ENCODE data around the gene CA10. TPM values are rescaled to one million over a fixed set of nuclear protein-coding genes. Genes with fewer than 3 reads are reported as not detected.

CA10 gene
- total RNA-seq, 1 donor from 2014 or later: not detected

- Mint-ChIP-seq H3K27ac (ENCODE audit: unreplicated experiment) (no peak overlapping the region), H3K27me3 (ENCODE audit: unreplicated experiment) (peaks cover 5% of the 10 kb centered on the region), H3K4me3 (ENCODE audit: unreplicated experiment) (no peak overlapping the region), H3K36me3 (ENCODE audit: unreplicated experiment) (no peaks in the 10 kb centered on the region), H3K4me1 (ENCODE audit: unreplicated experiment) (no peaks in the 10 kb centered on the region), H3K9me3 (ENCODE audit: unreplicated experiment) (peaks cover 7% of the 10 kb centered on the region)
- TF ChIP-seq CTCF (IDR thresholded peaks at IDR 0.05): no peak
- DNase-seq (ENCODE audit: extremely low spot score, unreplicated experiment): no peak
Observed at GRCh38 chr17:52071712-52072111, 86.8 kb downstream of the CA10 start.

DNA sequence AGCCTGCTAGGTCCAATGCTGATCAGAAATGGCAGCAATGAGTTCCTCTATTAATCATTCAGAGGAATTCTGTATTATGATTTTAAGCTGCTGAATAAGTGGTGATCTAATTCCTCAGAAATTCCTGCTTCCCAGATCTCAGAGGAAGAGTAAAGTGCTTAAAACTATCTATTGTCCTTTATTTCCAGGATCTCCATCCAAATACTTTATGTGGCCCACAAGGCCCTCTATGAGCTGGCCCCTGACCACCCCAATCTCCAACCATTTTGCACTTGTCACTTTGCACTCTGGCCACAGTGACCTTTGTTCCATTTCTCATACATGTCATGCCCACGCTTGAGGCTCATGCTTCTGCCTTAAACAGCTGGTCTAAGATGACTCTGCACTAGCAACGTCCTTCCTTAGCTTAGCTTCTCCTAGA lies 93.7 kb downstream of the CA10 start:
- peaks cover 10% of the 10 kb centered on the region for H3K9me3 Mint-ChIP-seq (ENCODE audit: unreplicated experiment)
- H3K27ac Mint-ChIP-seq (ENCODE audit: unreplicated experiment): no peak overlapping the region
- no peak for TF ChIP-seq CTCF (IDR thresholded peaks at IDR 0.05)
- H3K36me3 Mint-ChIP-seq (ENCODE audit: unreplicated experiment): no peaks in the 10 kb centered on the region
- peaks cover 4% of the 10 kb centered on the region for H3K4me1 Mint-ChIP-seq (ENCODE audit: unreplicated experiment)
- DNase-seq (ENCODE audit: extremely low spot score, unreplicated experiment): no peak
- no peaks in the 10 kb centered on the region for H3K27me3 Mint-ChIP-seq (ENCODE audit: unreplicated experiment)
- no peak overlapping the region for H3K4me3 Mint-ChIP-seq (ENCODE audit: unreplicated experiment)

DNA sequence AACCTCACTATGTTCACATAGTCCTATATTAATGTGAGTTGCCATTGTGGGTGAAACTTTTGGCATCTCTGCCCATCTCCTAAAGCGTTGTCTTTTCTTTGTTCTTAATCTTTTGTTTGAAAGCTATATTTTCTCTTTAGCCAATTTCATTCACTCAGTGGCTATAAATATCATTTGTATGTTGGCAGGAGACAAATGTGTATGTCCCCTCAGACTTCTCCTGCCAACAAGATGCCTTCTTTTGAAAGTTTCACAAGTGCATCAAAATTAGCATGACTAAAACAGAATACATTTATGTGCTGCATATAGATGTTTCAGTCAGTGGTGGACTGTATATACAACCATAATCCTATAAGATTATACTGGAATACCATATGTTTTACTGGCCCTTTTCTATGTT lies 109.0 kb downstream of the CA10 start:
- TF ChIP-seq CTCF (IDR thresholded peaks at IDR 0.05): no peak
- Mint-ChIP-seq H3K4me1 (ENCODE audit: unreplicated experiment) (no peaks in the 10 kb centered on the region), H3K9me3 (ENCODE audit: unreplicated experiment) (peaks cover 2% of the 10 kb centered on the region), H3K36me3 (ENCODE audit: unreplicated experiment) (no peaks in the 10 kb centered on the region), H3K4me3 (ENCODE audit: unreplicated experiment) (no peak overlapping the region), H3K27ac (ENCODE audit: unreplicated experiment) (no peak overlapping the region), H3K27me3 (ENCODE audit: unreplicated experiment) (no peaks in the 10 kb centered on the region)
- DNase-seq (ENCODE audit: extremely low spot score, unreplicated experiment): no peak

DNA sequence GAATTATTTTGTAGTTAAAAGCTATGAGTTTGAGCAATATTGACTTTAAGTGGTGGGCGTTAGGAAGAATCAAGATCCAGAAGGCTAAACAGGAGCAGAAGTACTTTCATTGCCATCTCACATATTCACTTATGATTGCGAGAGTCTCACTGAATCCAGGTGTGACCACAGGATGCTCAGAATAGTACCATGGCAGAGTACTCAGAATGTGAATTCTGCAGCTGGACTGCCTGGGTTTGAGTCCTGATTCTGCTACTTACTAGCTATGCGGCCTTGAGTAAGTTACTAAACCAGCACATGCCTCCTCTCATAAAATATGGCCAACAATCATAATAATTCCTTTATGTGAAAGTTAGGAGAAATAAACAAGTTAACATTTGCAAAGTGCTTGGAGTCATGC lies 109.5 kb downstream of the CA10 start:
- Mint-ChIP-seq H3K27ac (ENCODE audit: unreplicated experiment) (no peak overlapping the region), H3K4me1 (ENCODE audit: unreplicated experiment) (no peaks in the 10 kb centered on the region), H3K4me3 (ENCODE audit: unreplicated experiment) (no peak overlapping the region), H3K36me3 (ENCODE audit: unreplicated experiment) (no peaks in the 10 kb centered on the region), H3K27me3 (ENCODE audit: unreplicated experiment) (no peaks in the 10 kb centered on the region), H3K9me3 (ENCODE audit: unreplicated experiment) (no peaks in the 10 kb centered on the region)
- DNase-seq (ENCODE audit: extremely low spot score, unreplicated experiment): no peak
- no peak for TF ChIP-seq CTCF (IDR thresholded peaks at IDR 0.05)

DNA sequence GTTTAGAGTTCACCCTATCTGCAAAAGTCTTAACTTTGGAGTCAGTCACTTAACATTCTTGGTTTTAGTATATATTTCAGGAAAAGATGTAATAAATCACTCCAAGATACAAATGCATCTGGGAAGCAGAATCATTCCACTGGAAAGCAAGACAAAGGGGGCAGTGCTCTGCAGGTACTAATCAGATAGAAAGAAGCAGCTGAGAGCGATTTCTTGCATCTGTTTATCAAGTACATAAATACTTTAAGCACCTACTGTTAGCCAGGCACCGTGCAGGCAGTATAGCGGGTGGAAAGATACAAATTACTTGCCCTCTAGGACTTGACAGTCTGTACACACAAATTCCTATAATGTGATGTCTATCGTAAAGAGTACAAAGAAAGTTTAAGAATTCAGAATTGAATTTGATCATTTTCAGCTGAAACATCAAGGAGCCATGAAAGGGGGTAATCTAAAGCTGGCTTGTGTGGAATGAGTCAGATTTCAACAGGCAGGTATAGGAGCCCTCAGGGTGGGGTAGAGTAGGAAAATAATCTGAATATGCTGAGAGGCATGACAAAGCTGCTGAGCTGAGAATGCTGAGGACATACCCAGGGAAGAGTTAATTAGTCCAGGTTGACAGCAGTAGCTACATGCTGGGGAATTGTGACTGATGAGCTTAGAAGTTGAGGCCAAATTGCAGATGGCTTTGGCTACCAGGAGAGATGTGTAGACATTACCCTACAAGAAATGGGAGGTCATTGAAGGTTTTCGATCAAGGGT lies 110.2 kb downstream of the CA10 start:
- no peaks in the 10 kb centered on the region for H3K36me3 Mint-ChIP-seq (ENCODE audit: unreplicated experiment)
- no peaks in the 10 kb centered on the region for H3K27me3 Mint-ChIP-seq (ENCODE audit: unreplicated experiment)
- no peak for DNase-seq (ENCODE audit: extremely low spot score, unreplicated experiment)
- H3K9me3 Mint-ChIP-seq (ENCODE audit: unreplicated experiment): no peaks in the 10 kb centered on the region
- H3K27ac Mint-ChIP-seq (ENCODE audit: unreplicated experiment): no peak overlapping the region
- no peak overlapping the region for H3K4me3 Mint-ChIP-seq (ENCODE audit: unreplicated experiment)
- TF ChIP-seq CTCF (IDR thresholded peaks at IDR 0.05): no peak
- H3K4me1 Mint-ChIP-seq (ENCODE audit: unreplicated experiment): no peaks in the 10 kb centered on the region

Data from osteocyte (in vitro differentiated cells).